Stomach (tissue), 9 donors: ENCODE results near the gene PCDHGC4. TPM values are rescaled to one million over a fixed set of nuclear protein-coding genes. Genes with fewer than 3 reads are reported as not detected.

Source experiments
- DNase-seq, 2 donors: peaks; one replicate each; pipeline versions ENCODE4 v3.0.0 to v3.0.0-alpha.2; 2013 to 2019
- H3K27ac ChIP-seq, 5 donors: fragments of 200-600 bp in 4 of 5; sonication (generic) in 4 of 5; one replicate each; pipeline ENCODE4 v1.5.1; 2013 to 2019; ENCODE audit warnings: mild to moderate bottlenecking in 1 of 5, moderate library complexity in 1 of 5
- H3K27me3 ChIP-seq, 3 donors: fragments of 200-600 bp; sonication (generic); one replicate each; pipeline ENCODE4 v1.5.1; 2017 to 2019; ENCODE audit warnings: mixed run types in 1 of 3
- H3K36me3 ChIP-seq, 4 donors: fragments of 200-600 bp; sonication (generic); 1 replicate in 3 of 4; 2 replicates in 1 of 4; pipeline ENCODE4 v1.5.1; 2016 to 2019
- H3K4me1 ChIP-seq, 4 donors: fragments of 200-600 bp; sonication (generic); one replicate each; pipeline ENCODE4 v1.5.1; 2016 to 2019
- H3K4me3 ChIP-seq, 4 donors: fragments of 200-600 bp; sonication (generic) in 3 of 4; one replicate each; pipeline ENCODE4 v1.5.1; 2016 to 2019; ENCODE audit warnings: mild to moderate bottlenecking in 1 of 4
- H3K9me3 ChIP-seq, 4 donors: fragments of 200-600 bp; sonication (generic); one replicate each; pipeline ENCODE4 v1.5.1; 2016 to 2019
- EP300 ChIP-seq: sonication (generic); formaldehyde crosslinking; IDR thresholded peaks from one replicate; pipeline ENCODE4 v1.6.1; 2017; ENCODE audit warnings: antibody characterized with exemption
- POLR2A ChIP-seq, 4 donors: fragments of 450-650 bp; IDR thresholded peaks; one replicate each; pipeline ENCODE4 v1.6.1; 2016; ENCODE audit warnings: antibody characterized with exemption in 4 of 4, control low read depth in 2 of 4, mild to moderate bottlenecking in 1 of 4, moderate library complexity in 1 of 4
- POLR2AphosphoS5 ChIP-seq, 3 donors: sonication (generic); formaldehyde crosslinking; IDR thresholded peaks; one replicate each; pipeline ENCODE4 v1.6.1; 2016; ENCODE audit warnings: antibody characterized with exemption in 3 of 3
- WGBS, 5 donors: extraction: QIAGEN DNeasy Blood & Tissue Kit in 3 of 5; methylation state at CpG; one replicate each; pipeline versions ENCODE4 v1.1.5 to v1.1.7; 2013 to 2018; 5-methylcytosine and 5-hydroxymethylcytosine counted together
- intact Hi-C: fragments of 100-400 bp; cut with DNase I; formaldehyde crosslinking; loops from one replicate; pipeline ENCODE4 v1.15.1; 2023; ENCODE audit warnings: low total_unique reads
- polyA plus RNA-seq, 3 donors: library from polyadenylated mRNA; stranded (reverse); fragments of 200-250 nt; gene quantifications; one replicate each; pipeline ENCODE4 v1.2.3, GENCODE V29; 2013
- total RNA-seq, 5 donors: library from RNA; depleted of rRNA; stranded (reverse); fragments of >200 nt; gene quantifications; one replicate each; pipeline versions ENCODE4 v1.1.0 to v1.2.3, GENCODE V29; 2014 to 2016
- TF ChIP-seq, protein P1 (sequence below), 7 experiments: fragments of 450-650 bp in 4 of 7; fragments of 200-600 bp in 3 of 7; sonication (generic) in 3 of 7; IDR thresholded peaks; one replicate each; pipeline ENCODE4 v1.5.1; 2016 to 2019; ENCODE audit warnings: antibody characterized with exemption in 7 of 7, control low read depth in 2 of 7, mild to moderate bottlenecking in 1 of 7
- donor health status: healthy with polysubstance abuse.
- donor health status: Bipolar disorder and iron deficiency.
- donor health status: healthy.

Gene PCDHGC4
- total and polyA plus RNA-seq, 8 donors: 0.87 to 15.4 (median 5.0) TPM; not detected in 4

DNA sequence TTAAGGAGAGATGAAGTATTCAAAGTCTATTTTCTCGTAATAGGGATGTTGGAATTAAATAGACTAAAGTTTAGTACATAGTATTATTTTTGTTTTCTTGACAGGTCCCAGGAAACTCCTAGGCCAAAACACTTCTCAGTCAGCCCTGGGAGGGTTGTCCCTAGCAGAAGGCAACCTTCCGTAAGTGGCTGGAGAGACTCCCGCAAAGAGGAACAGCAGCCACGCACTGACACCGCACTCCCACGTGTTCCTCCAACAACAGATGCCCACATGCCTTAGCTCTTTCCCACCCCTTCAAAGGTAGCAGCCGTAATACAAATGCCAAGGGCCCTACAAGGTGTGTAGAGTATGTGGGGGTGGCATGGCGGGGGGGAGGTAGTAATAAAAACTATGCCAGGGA is 32.5 kb downstream of the PCDHGC4 start:
- Histone ChIP-seq H3K27me3 (no peaks in the 10 kb centered on the region), H3K36me3 (peaks cover 18 to 80% (median 68%) of the 10 kb centered on the region in 4 donors), H3K4me1 (peaks cover 40 to 92% (median 67%) of the 10 kb centered on the region in 4 donors), H3K9me3 (no peaks in the 10 kb centered on the region), H3K4me3 (no peak overlapping the region), H3K27ac (peak overlapping the region in 3 of 5 donors; percentile 35 to 92 (median 89))
- 85 to 92% (median 88%) methylated on average over 8 of the region's 8 CpGs for WGBS, 5 donors
- no peak for TF ChIP-seq POLR2A (IDR thresholded peaks at IDR 0.05)
- TF ChIP-seq POLR2AphosphoS5 (IDR thresholded peaks at IDR 0.05): no peak
- TF ChIP-seq EP300: no peak
- TF ChIP-seq, protein P1, sequence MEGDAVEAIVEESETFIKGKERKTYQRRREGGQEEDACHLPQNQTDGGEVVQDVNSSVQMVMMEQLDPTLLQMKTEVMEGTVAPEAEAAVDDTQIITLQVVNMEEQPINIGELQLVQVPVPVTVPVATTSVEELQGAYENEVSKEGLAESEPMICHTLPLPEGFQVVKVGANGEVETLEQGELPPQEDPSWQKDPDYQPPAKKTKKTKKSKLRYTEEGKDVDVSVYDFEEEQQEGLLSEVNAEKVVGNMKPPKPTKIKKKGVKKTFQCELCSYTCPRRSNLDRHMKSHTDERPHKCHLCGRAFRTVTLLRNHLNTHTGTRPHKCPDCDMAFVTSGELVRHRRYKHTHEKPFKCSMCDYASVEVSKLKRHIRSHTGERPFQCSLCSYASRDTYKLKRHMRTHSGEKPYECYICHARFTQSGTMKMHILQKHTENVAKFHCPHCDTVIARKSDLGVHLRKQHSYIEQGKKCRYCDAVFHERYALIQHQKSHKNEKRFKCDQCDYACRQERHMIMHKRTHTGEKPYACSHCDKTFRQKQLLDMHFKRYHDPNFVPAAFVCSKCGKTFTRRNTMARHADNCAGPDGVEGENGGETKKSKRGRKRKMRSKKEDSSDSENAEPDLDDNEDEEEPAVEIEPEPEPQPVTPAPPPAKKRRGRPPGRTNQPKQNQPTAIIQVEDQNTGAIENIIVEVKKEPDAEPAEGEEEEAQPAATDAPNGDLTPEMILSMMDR (IDR thresholded peaks at IDR 0.05): no peak
- DNase-seq: no peak
- intact Hi-C loops: no loop called here

DNA sequence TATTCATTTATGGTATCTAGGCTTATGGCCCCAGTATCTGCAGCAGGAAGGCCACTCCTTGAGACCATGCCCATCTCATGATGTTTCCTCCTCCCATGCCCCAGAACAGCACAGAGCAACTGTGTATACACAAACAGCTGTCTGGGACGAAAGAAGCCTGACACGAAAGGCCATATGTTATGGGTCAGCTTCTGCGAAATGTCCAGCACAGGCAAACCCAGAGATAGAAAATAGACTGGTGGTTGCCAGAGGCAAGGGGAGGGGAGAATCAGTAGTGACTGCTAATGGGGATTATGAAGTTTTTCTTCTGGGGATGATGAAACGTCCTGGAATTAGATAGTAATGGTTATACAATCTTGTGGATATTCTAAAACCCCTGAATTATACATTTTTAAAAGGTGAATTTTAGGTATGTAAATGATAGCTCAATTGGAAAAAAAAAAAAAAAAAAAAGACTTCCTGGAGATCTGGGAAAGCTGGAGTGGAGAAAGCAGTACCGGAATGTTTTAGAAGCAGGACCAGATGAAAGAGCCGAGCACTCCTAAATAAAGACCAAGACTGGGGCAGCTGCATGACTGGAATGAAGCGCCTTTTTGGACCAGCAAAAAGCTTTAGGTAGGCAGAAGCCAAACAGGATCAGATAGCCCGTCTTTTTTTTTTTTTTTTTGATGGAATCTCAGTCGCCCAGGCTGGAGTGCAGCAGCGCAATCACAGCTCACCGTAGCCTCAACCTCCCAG is 33.2 kb downstream of the PCDHGC4 start:
- no peaks in the 10 kb centered on the region for H3K27me3 ChIP-seq
- peak in 1 of 3 donors; percentile 16 for TF ChIP-seq POLR2AphosphoS5 (IDR thresholded peaks at IDR 0.05)
- TF ChIP-seq EP300: no peak
- intact Hi-C loops: no loop called here
- H3K4me1 ChIP-seq: peaks cover 40 to 95% (median 61%) of the 10 kb centered on the region in 4 donors
- peak in 1 of 2 donors; percentile 60 for DNase-seq
- H3K36me3 ChIP-seq: peaks cover 18 to 87% (median 73%) of the 10 kb centered on the region in 4 donors
- no peaks in the 10 kb centered on the region for H3K9me3 ChIP-seq
- 76 to 84% (median 82%) methylated on average over 11 of the region's 11 CpGs for WGBS, 5 donors
- H3K4me3 ChIP-seq: no peak overlapping the region
- H3K27ac ChIP-seq: peak overlapping the region in 3 of 5 donors; percentile 10 to 89 (median 35)

DNA sequence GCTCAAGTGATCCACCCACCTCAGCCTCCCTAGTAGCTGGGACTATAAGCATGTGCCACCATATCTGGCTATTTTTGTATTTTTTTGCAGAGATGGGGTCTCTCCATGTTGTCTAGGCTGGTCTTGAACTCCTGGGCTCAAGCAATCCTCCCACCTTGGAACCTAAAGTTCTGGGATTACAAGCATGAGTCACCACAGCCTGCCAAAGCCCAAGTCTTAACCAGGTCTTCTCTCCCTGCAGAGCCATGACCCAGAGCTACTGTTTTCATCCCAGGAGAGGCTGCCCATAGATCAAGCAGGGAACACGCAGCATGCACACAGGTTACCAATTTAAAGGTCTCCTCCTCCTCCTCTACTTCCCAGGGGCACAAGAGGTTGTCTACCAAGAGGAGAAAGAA is 33.8 kb downstream of the PCDHGC4 start:
- no peaks in the 10 kb centered on the region for H3K27me3 ChIP-seq
- H3K9me3 ChIP-seq: no peaks in the 10 kb centered on the region
- no peak overlapping the region for H3K4me3 ChIP-seq
- 96 to 100% (median 100%) methylated on average over 1 of the region's 1 CpG for WGBS, 5 donors
- TF ChIP-seq EP300 (no peak), POLR2AphosphoS5 (IDR thresholded peaks at IDR 0.05) (no peak), POLR2A (IDR thresholded peaks at IDR 0.05) (no peak)
- TF ChIP-seq, protein P1 (IDR thresholded peaks at IDR 0.05): no peak
- intact Hi-C loops: no loop called here
- peaks cover 18 to 87% (median 79%) of the 10 kb centered on the region in 4 donors for H3K36me3 ChIP-seq
- peaks cover 40 to 95% (median 55%) of the 10 kb centered on the region in 4 donors for H3K4me1 ChIP-seq
- peak overlapping the region in 1 of 5 donors; percentile 35 for H3K27ac ChIP-seq
- DNase-seq: no peak

DNA sequence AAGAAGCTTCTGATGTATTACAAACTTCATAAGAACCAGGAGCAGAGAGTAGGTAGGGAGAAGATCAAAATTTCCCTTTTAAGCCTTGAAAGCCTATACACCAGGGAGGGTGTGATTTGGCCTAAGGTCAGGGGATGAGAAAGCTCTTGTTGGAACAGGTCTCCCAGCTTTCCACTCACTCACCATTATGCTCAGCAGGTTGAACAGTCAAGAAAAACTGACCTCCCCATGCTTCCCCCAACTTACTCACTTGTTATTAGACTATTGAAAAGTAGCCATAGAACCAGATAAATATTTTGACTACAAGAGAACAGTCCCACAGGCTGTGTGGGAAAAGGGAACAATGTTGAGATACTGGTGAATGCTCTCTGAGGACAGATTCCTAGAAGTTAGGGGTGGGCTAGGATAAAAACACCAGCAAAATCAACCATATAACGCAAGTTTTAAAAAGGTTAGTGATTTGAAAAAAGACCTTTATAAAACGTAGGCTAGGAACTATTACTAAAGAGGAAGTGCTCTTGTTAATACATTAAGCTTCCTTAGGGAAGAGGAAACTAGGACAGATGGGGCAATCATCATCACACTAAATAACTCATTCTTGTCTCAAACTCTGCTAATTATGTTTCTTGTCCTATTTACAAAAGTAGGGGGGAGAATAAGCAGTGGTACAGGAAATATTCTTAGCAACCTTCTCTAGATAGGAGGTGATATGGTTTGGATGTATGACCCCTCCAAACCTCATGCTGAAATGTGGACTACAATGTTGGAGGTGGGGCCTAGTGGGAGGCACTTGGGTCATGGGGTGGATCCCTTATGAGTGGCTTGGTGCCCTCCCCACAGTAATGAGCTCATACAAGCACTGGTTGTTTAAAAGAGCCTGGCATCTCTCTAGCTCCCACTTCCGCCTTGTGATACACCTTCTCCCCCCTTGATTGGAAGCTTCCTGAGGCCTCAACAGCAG is 35.1 kb downstream of the PCDHGC4 start:
- peaks cover 27 to 95% (median 54%) of the 10 kb centered on the region in 4 donors for H3K4me1 ChIP-seq
- intact Hi-C loops: loop anchor here (10.0 kb wide), 2 partner anchors 45 to 105 kb away; partner anchors contain the start of genes PCDHGA10, PCDHGB7 and PCDHGC3
- peak overlapping the region in 4 of 5 donors; percentile 57 to 78 (median 71) for H3K27ac ChIP-seq
- no peaks in the 10 kb centered on the region for H3K27me3 ChIP-seq
- 66 to 86% (median 74%) methylated on average over 3 of the region's 3 CpGs for WGBS, 5 donors
- no peak for DNase-seq
- H3K4me3 ChIP-seq: no peak overlapping the region
- peaks cover 22 to 87% (median 82%) of the 10 kb centered on the region in 4 donors for H3K36me3 ChIP-seq
- no peak for TF ChIP-seq POLR2A (IDR thresholded peaks at IDR 0.05)
- TF ChIP-seq POLR2AphosphoS5 (IDR thresholded peaks at IDR 0.05): no peak
- TF ChIP-seq, protein P1 (IDR thresholded peaks at IDR 0.05): no peak
- TF ChIP-seq EP300: no peak
- H3K9me3 ChIP-seq: no peaks in the 10 kb centered on the region
